Astrocyte (in vitro differentiated cells and primary cell): Measurements from ENCODE around the gene ADGRB3.

Experiments used
- EZH2 ChIP-seq: IDR thresholded peaks from 2 replicates; pipeline ENCODE4 v1.6.1; 2012; ENCODE audit warnings: mild to moderate bottlenecking, low read length, inconsistent platforms; ENCODE audit not compliant: insufficient read depth
- TF ChIP-seq, protein P1 (sequence below): IDR thresholded peaks from 2 replicates; pipeline ENCODE4 v1.5.1; 2011; ENCODE audit warnings: low read depth, mild to moderate bottlenecking, inconsistent platforms, low read length, moderate library complexity; ENCODE audit not compliant: insufficient read depth

DNA sequence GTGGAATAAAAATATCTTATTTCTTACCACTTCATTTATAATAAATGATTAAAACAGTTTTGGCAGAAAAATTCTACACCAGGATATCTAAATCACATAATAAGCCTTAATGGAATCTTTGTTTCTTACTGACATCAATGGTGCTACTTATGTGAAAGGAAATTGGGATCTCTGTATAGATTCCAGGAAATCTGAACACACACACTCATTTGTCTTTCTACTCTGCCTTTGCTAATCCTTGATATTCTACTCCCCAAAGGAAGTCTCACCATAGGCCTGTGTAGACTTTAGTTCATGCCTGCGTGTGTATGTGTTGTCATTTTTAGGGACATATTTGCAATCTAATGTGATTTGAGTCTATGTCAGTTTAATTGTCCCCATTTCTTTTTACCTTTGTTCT lies 7.9 kb downstream of the ADGRB3 start:
- TF ChIP-seq, protein P1, sequence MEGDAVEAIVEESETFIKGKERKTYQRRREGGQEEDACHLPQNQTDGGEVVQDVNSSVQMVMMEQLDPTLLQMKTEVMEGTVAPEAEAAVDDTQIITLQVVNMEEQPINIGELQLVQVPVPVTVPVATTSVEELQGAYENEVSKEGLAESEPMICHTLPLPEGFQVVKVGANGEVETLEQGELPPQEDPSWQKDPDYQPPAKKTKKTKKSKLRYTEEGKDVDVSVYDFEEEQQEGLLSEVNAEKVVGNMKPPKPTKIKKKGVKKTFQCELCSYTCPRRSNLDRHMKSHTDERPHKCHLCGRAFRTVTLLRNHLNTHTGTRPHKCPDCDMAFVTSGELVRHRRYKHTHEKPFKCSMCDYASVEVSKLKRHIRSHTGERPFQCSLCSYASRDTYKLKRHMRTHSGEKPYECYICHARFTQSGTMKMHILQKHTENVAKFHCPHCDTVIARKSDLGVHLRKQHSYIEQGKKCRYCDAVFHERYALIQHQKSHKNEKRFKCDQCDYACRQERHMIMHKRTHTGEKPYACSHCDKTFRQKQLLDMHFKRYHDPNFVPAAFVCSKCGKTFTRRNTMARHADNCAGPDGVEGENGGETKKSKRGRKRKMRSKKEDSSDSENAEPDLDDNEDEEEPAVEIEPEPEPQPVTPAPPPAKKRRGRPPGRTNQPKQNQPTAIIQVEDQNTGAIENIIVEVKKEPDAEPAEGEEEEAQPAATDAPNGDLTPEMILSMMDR: no peak
- no peak for TF ChIP-seq EZH2
